HepG2 (cell line): ENCODE results near the gene ENC1. TPM values are rescaled to one million over a fixed set of nuclear protein-coding genes. Genes with fewer than 3 reads are reported as not detected.

ENCODE experiments used
- ADNP ChIP-seq: sonication (generic); formaldehyde crosslinking; IDR thresholded peaks from 2 replicates; pipeline ENCODE4 v1.4.0; 2020; ENCODE audit warnings: missing genetic modification reagents
- CBX1 ChIP-seq: IDR thresholded peaks from one replicate; pipeline ENCODE4 v1.6.1; 2016; ENCODE audit warnings: antibody characterized with exemption, low read depth
- GPBP1L1 ChIP-seq: sonication (generic); formaldehyde crosslinking; IDR thresholded peaks from 2 replicates; pipeline ENCODE4 v1.5.0; 2020; ENCODE audit warnings: mild to moderate bottlenecking, missing genetic modification reagents
- HINFP ChIP-seq: sonication (generic); formaldehyde crosslinking; IDR thresholded peaks from 2 replicates; pipeline ENCODE4 v1.4.0; 2020; ENCODE audit warnings: low read depth, mild to moderate bottlenecking, missing genetic modification reagents
- KIAA2018 ChIP-seq: sonication (generic); formaldehyde crosslinking; IDR thresholded peaks from 2 replicates; pipeline ENCODE4 v1.5.0; 2020; ENCODE audit warnings: mild to moderate bottlenecking, missing genetic modification reagents, borderline replicate concordance
- NCOA2 ChIP-seq: sonication (generic); formaldehyde crosslinking; IDR thresholded peaks from 2 replicates; pipeline ENCODE4 v1.8.0; 2022; ENCODE audit warnings: inconsistent platforms
- POLR2AphosphoS5 ChIP-seq: IDR thresholded peaks from 2 replicates; pipeline ENCODE4 v1.6.1; 2012; ENCODE audit warnings: low read depth, low read length
- SMARCC2 ChIP-seq: fragments of 450-650 bp; IDR thresholded peaks from 2 replicates; pipeline ENCODE4 v1.6.1; 2017; ENCODE audit warnings: antibody characterized with exemption, mild to moderate bottlenecking
- TOE1 ChIP-seq: sonication (generic); formaldehyde crosslinking; IDR thresholded peaks from 2 replicates; pipeline ENCODE4 v1.4.0; 2020; ENCODE audit warnings: mild to moderate bottlenecking, missing genetic modification reagents
- TRIM22 ChIP-seq: fragments of 450-650 bp; IDR thresholded peaks from 2 replicates; pipeline ENCODE4 v1.6.1; 2017
- ZBTB42 ChIP-seq: sonication (generic); formaldehyde crosslinking; IDR thresholded peaks from 2 replicates; pipeline ENCODE4 v1.5.0; 2020; ENCODE audit warnings: mild to moderate bottlenecking, missing genetic modification reagents
- ZNF317 ChIP-seq: sonication (generic); formaldehyde crosslinking; IDR thresholded peaks from 2 replicates; pipeline ENCODE4 v1.5.0; 2020; ENCODE audit warnings: mild to moderate bottlenecking, missing genetic modification reagents
- ZNF33A ChIP-seq: sonication (generic); formaldehyde crosslinking; IDR thresholded peaks from 2 replicates; pipeline ENCODE4 v1.5.1; 2020; ENCODE audit warnings: missing genetic modification reagents, mild to moderate bottlenecking, moderate library complexity, borderline replicate concordance
- ZNF34 ChIP-seq: sonication (generic); formaldehyde crosslinking; IDR thresholded peaks from 2 replicates; pipeline ENCODE4 v1.4.0; 2020; ENCODE audit warnings: mild to moderate bottlenecking, missing genetic modification reagents, borderline replicate concordance
- ZNF367 ChIP-seq: sonication (generic); formaldehyde crosslinking; IDR thresholded peaks from 2 replicates; pipeline ENCODE4 v1.4.0; 2020; ENCODE audit warnings: missing genetic modification reagents, borderline replicate concordance
- ZNF564 ChIP-seq: sonication (generic); formaldehyde crosslinking; IDR thresholded peaks from 2 replicates; pipeline ENCODE4 v1.8.1; 2023; ENCODE audit warnings: mild to moderate bottlenecking, missing genetic modification reagents
- ZNF773 ChIP-seq: sonication (generic); formaldehyde crosslinking; IDR thresholded peaks from 2 replicates; pipeline ENCODE4 v1.4.0; 2020; ENCODE audit warnings: missing genetic modification reagents, borderline replicate concordance
- polyA plus RNA-seq, 8 experiments: library from polyadenylated mRNA; depleted of rRNA in 3 of 8; stranded (reverse) in 7 of 8; unstranded in 1 of 8; fragments of >200 nt; fragmentation: Illumina TruSeq in 4 of 8; extraction: Trizol in 4 of 8; gene quantifications; 2 replicates each; pipeline versions ENCODE4 v1.2.1 to v1.2.3, GENCODE V29; 2011 to 2016; ENCODE audit warnings: low read depth in 4 of 8, missing spikeins in 1 of 8, mixed read lengths in 1 of 8; ENCODE audit not compliant: insufficient read depth in 1 of 8
- total RNA-seq, 5 experiments: library from RNA; depleted of rRNA; stranded (reverse); fragments of >200 nt; fragmentation: Illumina TruSeq; extraction: Trizol; gene quantifications; 2 replicates each; pipeline ENCODE4 v1.2.3, GENCODE V29; 2016; ENCODE audit warnings: low read depth in 1 of 5

ENC1 gene
- total and polyA plus RNA-seq, 2 of the 13 experiments (the other 11 are each of a cell fraction or from before 2014, with no cell fraction given): 63.8 to 64.4 TPM

GRCh38 chr5:74640954-74641734 is 616 bp upstream of the ENC1 start (continued):
- TF ChIP-seq TRIM22 (no peak), GPBP1L1 (CRISPR knock-in tag) (no peak), KIAA2018 (CRISPR knock-in tag) (no peak), ZNF34 (CRISPR knock-in tag) (no peak), ZNF564 (CRISPR knock-in tag) (no peak), ZNF33A (CRISPR knock-in tag) (0 out of 2 replicates have a peak, but pooled peaks have one; percentile 2), CBX1 (no peak), ZNF317 (peak; percentile 56; the same call in 1 of the 2 replicates), TOE1 (CRISPR knock-in tag) (no peak), ZNF773 (CRISPR knock-in tag) (no peak), ADNP (CRISPR knock-in tag) (no peak), SMARCC2 (no peak), ZNF367 (no peak), HINFP (CRISPR knock-in tag) (0 out of 2 replicates have a peak, but pooled peaks have one; percentile 4), POLR2AphosphoS5 (peak; percentile 64), NCOA2 (peak; percentile 40), ZBTB42 (CRISPR knock-in tag) (0 out of 2 replicates have a peak, but pooled peaks have one; percentile 36)
